Medulla oblongata (tissue), 1 donor: ENCODE data around the gene TSPAN5.
"Not testable (repeated sequence)": the region's sequence is repeated elsewhere in the genome, so short reads cannot be mapped to it uniquely, and the experiment has no call there.

Experiments used
- DNase-seq: peaks from one replicate; pipeline ENCODE4 v3.0.0-alpha.2; 2015; ENCODE audit errors: extremely low spot score

The TSPAN5 gene

DNA sequence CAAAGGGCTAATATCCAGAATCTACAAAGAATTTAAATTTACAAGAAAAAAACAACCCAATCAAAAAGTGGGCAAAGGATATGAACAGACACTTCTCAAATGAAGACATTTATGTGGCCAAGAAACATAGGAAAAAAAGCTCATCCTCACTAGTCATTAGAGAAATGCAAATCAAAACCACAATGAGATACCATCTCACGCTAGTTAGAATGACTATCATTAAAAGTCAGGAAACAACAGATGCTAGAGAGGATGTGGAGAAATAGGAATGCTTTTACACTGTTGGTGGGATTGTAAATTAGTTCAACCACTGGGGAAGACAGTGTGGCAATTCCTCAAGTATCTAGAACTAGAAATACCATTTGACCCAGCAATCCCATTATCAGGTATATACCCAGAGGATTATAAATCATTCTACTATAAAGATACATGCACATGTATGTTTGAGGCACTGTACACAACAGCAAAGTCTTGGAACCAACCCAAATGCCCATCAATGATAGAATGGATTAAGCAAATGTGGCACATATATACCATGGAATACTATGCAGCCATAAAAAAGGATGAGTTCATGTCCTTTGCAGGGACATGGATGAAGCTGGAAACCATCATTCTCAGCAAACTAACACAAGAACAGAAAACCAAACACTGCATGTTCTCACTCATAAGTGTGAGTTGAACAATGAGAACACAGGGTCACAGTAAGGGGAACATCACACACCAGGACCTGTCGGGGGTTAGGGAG is 197.1 kb downstream of the TSPAN5 start:
- not testable (repeated sequence) for DNase-seq

DNA sequence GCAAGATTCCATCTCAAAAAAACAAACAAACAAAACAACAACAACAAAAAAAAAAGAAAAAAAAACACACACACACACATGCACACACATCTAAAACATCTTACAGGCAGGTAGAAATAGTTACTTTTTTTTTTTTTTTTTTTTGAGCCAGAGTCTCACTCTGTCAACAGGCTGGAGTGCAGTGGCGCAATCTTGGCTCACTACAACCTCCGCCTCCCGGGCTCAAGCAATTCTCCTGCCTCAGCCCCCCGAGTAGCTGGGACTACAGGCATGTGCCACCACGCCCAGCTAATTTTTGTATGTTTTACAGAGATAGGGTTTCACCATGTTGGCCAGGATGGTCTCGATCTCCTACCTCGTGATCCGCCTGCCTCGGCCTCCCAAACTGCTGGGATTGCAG is 201.0 kb downstream of the TSPAN5 start:
- not testable (repeated sequence) for DNase-seq

DNA sequence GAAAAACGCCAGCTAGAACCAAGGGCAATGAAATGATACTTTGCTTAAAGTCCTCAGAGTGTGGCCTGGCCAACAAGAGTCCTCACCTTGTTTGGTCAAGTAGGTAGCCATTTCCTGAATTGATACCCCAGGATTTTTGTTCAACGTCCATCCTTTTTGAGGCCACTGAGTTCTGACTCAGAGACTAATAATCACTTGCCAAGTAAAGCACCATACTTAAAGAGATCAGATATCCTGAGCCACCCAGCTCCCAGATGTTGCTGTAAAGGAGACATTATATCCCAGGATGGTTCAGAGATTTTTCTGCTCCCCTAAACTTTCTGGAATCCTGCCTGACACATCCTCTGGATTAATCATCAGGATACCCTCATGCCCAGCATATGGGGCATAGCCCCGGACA is 206.3 kb downstream of the TSPAN5 start:
- DNase-seq = no peak

DNA sequence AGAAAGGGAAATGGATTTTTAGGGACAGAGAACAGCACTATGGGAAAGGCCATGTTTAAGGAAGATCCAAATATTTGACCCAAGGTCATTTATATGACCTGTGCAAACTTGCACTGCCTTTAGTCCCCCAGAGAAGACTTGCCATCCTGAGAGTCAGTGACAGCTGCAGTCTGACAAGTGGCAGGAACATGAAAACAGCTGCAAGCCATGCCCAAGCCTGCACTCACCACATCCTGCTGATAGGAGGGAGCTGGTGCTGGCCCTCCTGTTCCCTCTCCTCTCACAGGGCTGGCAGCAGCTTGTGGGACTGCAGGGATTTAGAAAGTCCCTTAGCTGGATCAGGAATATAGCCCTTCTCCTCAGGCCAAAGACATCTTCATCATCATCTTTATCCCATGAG is 209.5 kb downstream of the TSPAN5 start:
- no peak for DNase-seq

DNA sequence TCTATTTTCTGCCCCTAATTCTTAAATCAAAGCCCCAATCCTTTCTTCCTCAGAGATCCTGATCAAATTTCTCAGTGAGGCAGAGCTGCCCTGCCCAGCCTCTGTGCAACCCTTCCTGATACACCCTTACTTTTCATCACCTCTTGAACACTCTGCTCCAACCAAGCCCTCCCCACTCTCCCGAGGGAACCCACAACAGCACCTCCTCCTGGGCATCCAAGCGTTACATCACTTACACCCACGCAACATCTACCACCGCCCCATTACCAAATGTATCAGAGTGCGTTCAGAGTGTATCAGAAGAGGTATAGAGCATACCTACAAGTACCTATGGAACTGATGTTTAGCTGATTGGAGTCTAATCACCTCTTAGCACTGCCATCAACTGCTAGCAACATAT is 210.8 kb downstream of the TSPAN5 start:
- no peak for DNase-seq

DNA sequence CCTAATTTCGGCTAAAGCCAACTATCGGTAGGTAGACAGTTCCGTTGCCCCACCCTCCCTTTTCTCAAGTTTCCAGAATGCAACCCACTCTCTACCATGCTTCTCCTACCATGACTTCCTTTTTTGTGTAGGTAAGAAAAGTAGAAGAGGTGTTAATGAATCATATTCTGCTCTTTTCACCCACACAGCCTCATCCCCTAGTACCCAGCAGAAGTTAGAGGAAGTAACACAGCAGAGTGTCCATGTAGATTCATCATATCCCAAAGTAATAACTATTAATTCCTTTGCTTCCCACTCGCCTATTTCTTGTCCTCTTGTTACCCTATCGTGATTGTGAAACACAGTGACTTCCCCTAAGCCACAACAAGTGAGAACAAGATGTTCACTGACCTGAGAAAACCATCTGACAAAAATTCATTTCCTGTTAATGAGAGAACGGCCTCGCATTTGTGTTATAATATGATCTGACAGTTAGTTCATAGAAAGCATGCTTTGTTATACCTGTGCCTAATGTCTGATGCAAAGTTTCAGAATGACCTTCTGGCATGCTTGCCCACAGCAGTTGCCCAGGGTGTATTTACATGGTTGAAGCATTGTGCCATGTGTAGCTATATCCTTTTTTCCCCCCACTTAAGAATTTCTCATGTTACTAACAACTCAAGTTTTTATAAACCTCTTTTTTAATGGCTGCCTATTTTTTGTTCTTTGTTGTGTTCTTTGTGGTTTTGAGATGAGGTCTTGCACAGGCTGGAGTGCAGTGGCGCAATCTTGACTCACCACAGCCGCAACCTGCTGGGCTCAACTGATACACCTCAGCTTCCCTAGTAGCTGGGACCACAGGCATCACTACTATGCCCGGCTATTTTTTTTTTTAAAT is 211.7 kb downstream of the TSPAN5 start:
- no peak for DNase-seq

DNA sequence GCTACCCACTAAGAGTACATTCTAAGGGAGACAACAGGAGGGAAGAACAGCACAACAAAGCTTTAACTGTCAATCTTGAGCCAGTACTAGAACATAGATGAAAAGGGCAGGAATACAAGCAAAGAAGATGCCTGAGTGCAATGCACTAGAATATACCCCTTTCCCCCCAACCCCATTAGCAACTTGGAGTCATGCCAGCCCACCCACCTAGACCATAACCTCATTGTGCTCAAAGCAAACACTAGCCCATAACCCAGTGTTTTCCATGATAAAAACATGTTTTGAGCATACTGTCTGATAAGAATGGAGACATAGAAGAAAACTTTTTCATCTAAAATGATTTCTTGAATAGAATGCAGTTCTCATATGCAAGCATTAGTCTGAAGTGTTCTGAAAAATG is 214.0 kb downstream of the TSPAN5 start:
- DNase-seq = no peak

DNA sequence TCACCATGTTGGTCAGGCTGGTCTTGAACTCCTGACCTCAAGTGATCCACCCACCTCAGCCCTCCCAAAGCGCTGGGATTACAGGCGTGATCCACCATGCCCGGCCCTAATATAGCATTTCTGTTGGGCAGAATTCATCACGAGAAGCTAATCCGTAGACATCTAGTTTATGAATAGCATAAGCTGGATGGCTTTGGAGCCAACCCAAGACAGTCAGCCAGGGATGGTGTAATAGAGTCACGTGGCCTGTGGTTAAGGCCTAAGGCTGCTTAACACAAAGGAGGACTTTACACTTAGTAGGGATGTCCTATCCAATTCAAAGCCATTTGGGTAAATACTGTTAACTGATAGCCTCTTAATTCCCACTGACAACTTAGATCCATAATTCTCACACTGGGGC is 223.6 kb downstream of the TSPAN5 start:
- DNase-seq = no peak

DNA sequence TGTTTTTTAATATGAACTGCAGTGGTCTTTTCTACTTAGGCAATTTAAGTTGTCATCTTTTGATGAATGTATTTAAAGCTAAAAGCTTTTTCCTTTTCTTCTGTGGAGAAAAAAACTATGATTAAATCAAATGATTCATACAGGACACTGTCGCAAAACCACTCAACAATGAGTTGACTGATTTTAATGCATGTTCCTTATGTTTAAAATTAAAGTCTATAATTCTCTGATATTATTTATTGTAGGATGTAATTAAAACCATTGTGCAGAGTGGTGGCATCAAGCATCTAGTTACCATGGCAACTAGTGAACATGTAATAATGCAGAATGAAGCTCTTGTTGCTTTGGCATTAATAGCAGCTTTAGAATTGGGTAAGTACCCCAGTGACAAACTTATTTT is 224.7 kb downstream of the TSPAN5 start:
- no peak for DNase-seq

DNA sequence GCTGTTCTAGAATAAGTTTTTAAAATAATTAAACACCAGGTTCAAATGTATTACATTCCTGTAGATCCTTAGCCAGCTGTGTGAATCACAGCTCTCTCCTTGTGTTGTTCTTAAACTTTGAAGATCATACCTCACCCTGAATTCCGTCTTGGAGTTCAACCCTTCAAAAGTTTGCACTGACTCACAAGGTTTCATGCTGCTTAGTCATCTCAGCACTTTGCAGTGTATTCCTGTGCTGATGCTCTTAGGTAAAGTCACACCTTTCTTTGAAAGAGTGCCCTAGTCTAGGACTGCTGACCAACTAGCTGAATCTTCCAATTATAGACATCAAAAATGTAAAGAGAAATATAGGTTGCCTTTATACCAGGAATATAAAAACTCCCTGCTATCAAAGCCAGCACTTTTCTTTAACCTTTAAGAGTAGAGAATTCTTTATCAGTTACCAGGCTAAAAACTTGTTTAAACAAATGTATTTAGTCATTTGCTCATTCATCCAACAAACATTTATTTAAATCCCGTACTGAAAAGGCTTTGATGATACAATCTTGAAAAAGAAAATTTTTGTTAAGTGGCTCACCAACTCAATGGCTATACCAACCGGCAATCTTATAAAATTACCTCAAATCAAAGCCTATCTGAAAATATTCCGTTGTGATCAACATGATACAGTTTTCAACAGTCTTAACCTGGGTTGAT is 227.6 kb downstream of the TSPAN5 start:
- DNase-seq = no peak

DNA sequence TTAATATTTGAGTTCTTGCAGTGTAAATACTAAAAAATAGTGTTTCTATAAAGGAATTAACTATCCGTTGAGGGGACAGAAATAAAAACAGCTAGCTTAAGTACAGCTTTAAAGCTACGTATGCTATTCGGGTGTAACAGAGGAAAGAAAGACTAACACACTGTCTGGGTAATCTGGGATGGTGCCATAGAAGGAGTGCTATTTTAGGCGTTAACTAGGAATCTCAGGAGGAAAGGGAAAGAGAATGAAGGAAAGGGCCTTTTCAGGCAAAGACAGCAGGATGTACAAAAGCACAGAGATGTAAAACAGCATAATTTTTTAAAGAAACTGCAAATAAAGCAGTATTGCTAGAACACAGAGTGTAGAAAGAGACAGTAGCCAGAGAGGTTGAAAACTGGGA is 235.4 kb downstream of the TSPAN5 start:
- DNase-seq = no peak

DNA sequence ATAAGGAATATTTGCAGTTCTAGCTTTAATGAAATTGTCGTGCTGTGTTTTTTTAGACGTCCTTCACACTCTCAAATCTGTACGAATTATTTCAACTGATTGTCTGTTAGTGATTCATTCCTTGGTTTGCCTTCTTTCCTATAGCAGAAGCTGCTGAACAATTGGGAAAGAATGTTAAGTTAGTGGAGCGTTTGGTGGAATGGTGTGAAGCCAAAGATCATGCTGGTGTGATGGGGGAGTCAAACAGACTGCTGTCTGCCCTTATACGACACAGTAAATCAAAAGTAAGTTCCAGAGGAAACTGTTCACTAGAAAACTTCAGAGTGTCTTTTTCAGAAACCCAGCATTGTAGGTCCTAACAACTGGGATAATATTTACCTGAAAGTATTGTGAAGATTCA is 237.3 kb downstream of the TSPAN5 start:
- no peak for DNase-seq
